ENCODE data around the gene BRAP. TPM values are rescaled to one million over a fixed set of nuclear protein-coding genes. Genes with fewer than 3 reads are reported as not detected.

BRAP gene
- total RNA-seq, 1 experiment from 2014 or later = 25.0 TPM

GRCh38 chr12:111673503-111673902 lies 12.3 kb downstream of the BRAP start:
- H3K9me3 Mint-ChIP-seq = no peaks in the 10 kb centered on the region
- Histone ChIP-seq H3K27me3 (ENCODE audit: insufficient read depth, low read length) (no peaks in the 10 kb centered on the region), H3K18ac (ENCODE audit: insufficient read length, low read depth, low read length) (no peak overlapping the region), H3K9me3 (ENCODE audit: control insufficient read depth, low read depth, low read length) (no peaks in the 10 kb centered on the region), H2BK5ac (ENCODE audit: insufficient read length, low read length) (no peak overlapping the region), H3T11ph (ENCODE audit: low read length) (no peak overlapping the region), H3K4me2 (ENCODE audit: insufficient read depth, insufficient read length, low read length) (no peak overlapping the region), H2AK5ac (ENCODE audit: insufficient read length, low read length) (no peak overlapping the region), H2BK15ac (ENCODE audit: low read depth, low read length) (no peak overlapping the region), H3K4me1 (ENCODE audit: insufficient read depth, low read length) (no peaks in the 10 kb centered on the region), H2BK120ac (ENCODE audit: low read depth, low read length, poor library complexity, severe bottlenecking) (no peak overlapping the region), H2BK20ac (ENCODE audit: low read depth, low read length, poor library complexity, severe bottlenecking) (no peak overlapping the region), H3K14ac (ENCODE audit: insufficient read depth, low read length) (no peak overlapping the region), H3K23me2 (ENCODE audit: insufficient read length, low read depth, low read length, poor library complexity, severe bottlenecking) (no peaks in the 10 kb centered on the region), H4K20me1 (ENCODE audit: control insufficient read depth, insufficient read depth, insufficient read length) (no peaks in the 10 kb centered on the region), H3K23ac (ENCODE audit: insufficient read length, low read depth, low read length) (no peak overlapping the region), H3K9ac (ENCODE audit: extremely low read depth, insufficient read length, low read length) (no peak overlapping the region), H3K27ac (ENCODE audit: insufficient read length, low read depth, low read length) (no peak overlapping the region), H2BK12ac (ENCODE audit: insufficient read length, low read depth, low read length) (no peak overlapping the region), H2AFZ (ENCODE audit: low read length) (no peak overlapping the region), H4K5ac (ENCODE audit: insufficient read length, low read depth, low read length) (no peak overlapping the region), H4K91ac (ENCODE audit: insufficient read length, low read depth, low read length) (no peak overlapping the region), H3K79me2 (ENCODE audit: insufficient read depth, low read length) (no peaks in the 10 kb centered on the region), H3K79me1 (ENCODE audit: insufficient read depth, low read depth, low read length, poor library complexity, severe bottlenecking) (no peaks in the 10 kb centered on the region), H3K56ac (ENCODE audit: insufficient read length, low read depth, low read length) (no peak overlapping the region), H3K4ac (ENCODE audit: low read depth, low read length) (no peak overlapping the region), H4K8ac (replicated peaks; ENCODE audit: insufficient read length, low read depth, low read length) (no peak overlapping the region)
- TF ChIP-seq CTCF (conservative IDR thresholded peaks at IDR 0.05) = peak; percentile 66
- DNase-seq = no peak
- WGBS (ENCODE audit: extremely low coverage, insufficient read length, low lambda C conversion rate) = no CpG with 5 or more reads among the region's 3 CpGs
- H3K4me1 Mint-ChIP-seq = no peaks in the 10 kb centered on the region
- no peaks in the 10 kb centered on the region for H3K27me3 Mint-ChIP-seq (ENCODE audit: low read depth)
- peaks cover 16 to 74% (median 47%) of the 10 kb centered on the region in 3 experiments; a peak in 6 of 7 replicates for H3K36me3 Mint-ChIP-seq (ENCODE audit: insufficient read depth in 1 of 3, low read depth in 3 of 3)
- H3K4me3 Mint-ChIP-seq = no peak overlapping the region
- H3K27ac Mint-ChIP-seq = no peak overlapping the region
